B cell (primary cell): ENCODE data around the gene GNG13. TPM values are rescaled to one million over a fixed set of nuclear protein-coding genes. Genes with fewer than 3 reads are reported as not detected.

Experiments used
- ATAC-seq: fragments of 200-7000 bp; cut with Tn5 transposase; one replicate; pipeline ENCODE4 v1.10.0; 2021; ENCODE audit warnings: low read depth, mild to moderate bottlenecking, moderate number of reproducible peaks, moderate library complexity
- CTCF ChIA-PET: fragments of 350-600 bp; sonication (Branson Sonifier 250); formaldehyde crosslinking; loops from one replicate; lab custom pipeline; 2021; ENCODE audit warnings: antibody characterized with exemption, inconsistent platforms; lab: Charles Lee
- POLR2A ChIA-PET: fragments of 350-600 bp; sonication (Branson Sonifier 250); formaldehyde crosslinking; loops from one replicate; lab custom pipeline; 2021; ENCODE audit warnings: antibody characterized with exemption; lab: Charles Lee
- DNase-seq: peaks from one replicate; pipeline ENCODE4 v3.0.0; 2013
- H2AFZ ChIP-seq: 2 replicates; pipeline ENCODE4 v1.6.1; 2012; ENCODE audit warnings: mild to moderate bottlenecking, low read depth, low read length; ENCODE audit not compliant: insufficient read depth, poor library complexity, severe bottlenecking
- H3K27ac ChIP-seq, 2 donors: 1 replicate in 1 of 2; 2 replicates in 1 of 2; pipeline ENCODE4 v1.5.1; 2012 to 2013; ENCODE audit warnings: low read length in 2 of 2, mild to moderate bottlenecking in 2 of 2, moderate library complexity in 1 of 2
- H3K27me3 ChIP-seq, 4 experiments: fragments of 200-600 bp in 1 of 4; sonication (generic) in 1 of 4; replicated peaks in 1 of 4; 1 replicate in 2 of 4; 2 replicates in 2 of 4; pipeline versions ENCODE4 v1.6.1 to v1.7.0; 2013 to 2016; ENCODE audit warnings: low read length in 3 of 4, mild to moderate bottlenecking in 2 of 4, mixed read lengths in 1 of 4, moderate library complexity in 1 of 4; ENCODE audit not compliant: insufficient read depth in 4 of 4, control insufficient read depth in 3 of 4; ENCODE audit errors: control extremely low read depth in 1 of 4
- H3K36me3 ChIP-seq, 2 experiments: replicated peaks in 1 of 2; 1 replicate in 1 of 2; 2 replicates in 1 of 2; pipeline versions ENCODE4 v1.6.1 to v1.7.1; 2013; ENCODE audit warnings: low read length in 1 of 2; ENCODE audit not compliant: insufficient read depth in 2 of 2, control insufficient read depth in 1 of 2; ENCODE audit errors: control extremely low read depth in 1 of 2, extremely low read depth in 1 of 2
- H3K4me1 ChIP-seq, 2 donors: fragments of 200-600 bp in 1 of 2; sonication (generic) in 1 of 2; 1 replicate in 1 of 2; 2 replicates in 1 of 2; pipeline versions ENCODE4 v1.5.1 to v1.6.1; 2013 to 2017; ENCODE audit warnings: low read length in 2 of 2; ENCODE audit not compliant: control insufficient read depth in 2 of 2, insufficient read depth in 2 of 2
- H3K4me2 ChIP-seq: replicated peaks from 2 replicates; pipeline ENCODE3; 2012; ENCODE audit warnings: mild to moderate bottlenecking, low read depth, low read length; ENCODE audit not compliant: poor library complexity, severe bottlenecking
- H3K4me3 ChIP-seq, 5 experiments: fragments of 200-600 bp in 1 of 5; sonication (generic) in 1 of 5; 1 replicate in 3 of 5; 2 replicates in 2 of 5; pipeline versions ENCODE4 v1.5.1 to v1.7.0; 2011 to 2016; ENCODE audit warnings: low read length in 4 of 5, mild to moderate bottlenecking in 4 of 5, low read depth in 2 of 5, control low read depth in 1 of 5, moderate library complexity in 1 of 5; ENCODE audit not compliant: insufficient read depth in 1 of 5; ENCODE audit errors: control extremely low read depth in 1 of 5, extremely low read depth in 1 of 5
- H3K79me2 ChIP-seq: fragments of 200-600 bp; sonication (generic); one replicate; pipeline ENCODE4 v1.6.0; 2016; ENCODE audit warnings: low read length; ENCODE audit not compliant: control insufficient read depth, insufficient read depth
- H3K9ac ChIP-seq: fragments of 200-600 bp; sonication (generic); 2 replicates; pipeline ENCODE4 v1.6.1; 2017; ENCODE audit warnings: mild to moderate bottlenecking, low read length, moderate library complexity
- H3K9me3 ChIP-seq, 3 donors: one replicate each; pipeline versions ENCODE4 v1.6.1 to v1.7.1; 2013; ENCODE audit warnings: low read length in 2 of 3; ENCODE audit not compliant: control insufficient read depth in 2 of 3, insufficient read depth in 1 of 3; ENCODE audit errors: control extremely low read depth in 1 of 3
- H4K20me1 ChIP-seq: 2 replicates; pipeline ENCODE4 v1.6.0; 2012; ENCODE audit warnings: mild to moderate bottlenecking, low read length; ENCODE audit not compliant: insufficient read depth, control insufficient read depth, poor library complexity, severe bottlenecking
- H3K27ac Mint-ChIP-seq: one replicate; pipeline ENCODE4 v1.8.0; 2021; ENCODE audit warnings: mixed read lengths
- H3K27me3 Mint-ChIP-seq: one replicate; pipeline ENCODE4 v1.8.0; 2021; ENCODE audit warnings: mixed read lengths
- H3K4me1 Mint-ChIP-seq: one replicate; pipeline ENCODE4 v1.8.0; 2021; ENCODE audit warnings: mixed read lengths
- H3K4me3 Mint-ChIP-seq: one replicate; pipeline ENCODE4 v1.8.0; 2021; ENCODE audit warnings: mixed read lengths
- H3K9me3 Mint-ChIP-seq: one replicate; pipeline ENCODE4 v1.8.0; 2022; ENCODE audit warnings: mixed read lengths; ENCODE audit not compliant: insufficient read depth
- EZH2 ChIP-seq: IDR thresholded peaks from 2 replicates; pipeline ENCODE4 v1.6.1; 2012; ENCODE audit warnings: borderline replicate concordance, low read depth, mild to moderate bottlenecking, moderate library complexity, low read length; ENCODE audit not compliant: insufficient read depth, poor library complexity, severe bottlenecking
- WGBS: methylation state at CpG from one replicate; pipeline ENCODE4 v1.1.5; 2013; ENCODE audit warnings: missing lambda C conversion rate; ENCODE audit not compliant: insufficient coverage; 5-methylcytosine and 5-hydroxymethylcytosine counted together
- intact Hi-C: fragments of 100-400 bp; cut with micrococcal nuclease; formaldehyde crosslinking; loops from one replicate; pipeline ENCODE4 v1.10.0; 2022
- polyA plus RNA-seq: library from polyadenylated mRNA; depleted of rRNA; stranded (reverse); fragments of >200 nt; gene quantifications from 2 replicates; pipeline ENCODE4 v1.2.3, GENCODE V29; 2012
- total RNA-seq, 2 donors: library from RNA; stranded (reverse); fragments of 120-200 nt in 1 of 2; gene quantifications; 1 replicate in 1 of 2; 2 replicates in 1 of 2; pipeline versions ENCODE4 v1.2.3 to v1.2.4, GENCODE V29; 2013 to 2022
- TF ChIP-seq, protein P1 (sequence below): fragments of 200-600 bp; IDR thresholded peaks from one replicate; pipeline ENCODE4 v1.8.0; 2022; ENCODE audit warnings: antibody characterized with exemption, mild to moderate bottlenecking

Gene GNG13
- total and polyA plus RNA-seq, 2 donors (not counting 1 experiment from before 2014, with no cell fraction given): not detected

- DNase-seq (no peak), ATAC-seq (no peak)
- intact Hi-C loops: no loop called here
- H3K4me3 ChIP-seq: no peak overlapping the region
- CTCF ChIA-PET: no interaction called here
- no peaks in the 10 kb centered on the region for H3K9me3 Mint-ChIP-seq
- no peak overlapping the region for H2AFZ ChIP-seq
- H3K27ac ChIP-seq: no peak overlapping the region
- H3K4me3 Mint-ChIP-seq: no peak overlapping the region
- WGBS: 92% methylated on average over 18 of the region's 18 CpGs
- no peaks in the 10 kb centered on the region for H4K20me1 ChIP-seq
- H3K4me1 Mint-ChIP-seq: no peaks in the 10 kb centered on the region
- TF ChIP-seq, protein P1, sequence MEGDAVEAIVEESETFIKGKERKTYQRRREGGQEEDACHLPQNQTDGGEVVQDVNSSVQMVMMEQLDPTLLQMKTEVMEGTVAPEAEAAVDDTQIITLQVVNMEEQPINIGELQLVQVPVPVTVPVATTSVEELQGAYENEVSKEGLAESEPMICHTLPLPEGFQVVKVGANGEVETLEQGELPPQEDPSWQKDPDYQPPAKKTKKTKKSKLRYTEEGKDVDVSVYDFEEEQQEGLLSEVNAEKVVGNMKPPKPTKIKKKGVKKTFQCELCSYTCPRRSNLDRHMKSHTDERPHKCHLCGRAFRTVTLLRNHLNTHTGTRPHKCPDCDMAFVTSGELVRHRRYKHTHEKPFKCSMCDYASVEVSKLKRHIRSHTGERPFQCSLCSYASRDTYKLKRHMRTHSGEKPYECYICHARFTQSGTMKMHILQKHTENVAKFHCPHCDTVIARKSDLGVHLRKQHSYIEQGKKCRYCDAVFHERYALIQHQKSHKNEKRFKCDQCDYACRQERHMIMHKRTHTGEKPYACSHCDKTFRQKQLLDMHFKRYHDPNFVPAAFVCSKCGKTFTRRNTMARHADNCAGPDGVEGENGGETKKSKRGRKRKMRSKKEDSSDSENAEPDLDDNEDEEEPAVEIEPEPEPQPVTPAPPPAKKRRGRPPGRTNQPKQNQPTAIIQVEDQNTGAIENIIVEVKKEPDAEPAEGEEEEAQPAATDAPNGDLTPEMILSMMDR: no peak
- TF ChIP-seq EZH2: no peak
- H3K9me3 ChIP-seq: no peaks in the 10 kb centered on the region
- POLR2A ChIA-PET: no interaction called here
- no peak overlapping the region for H3K4me2 ChIP-seq
- H3K4me1 ChIP-seq: peaks cover 0 to 3% of the 10 kb centered on the region in 2 donors
- no peaks in the 10 kb centered on the region for H3K79me2 ChIP-seq
- H3K9ac ChIP-seq: no peak overlapping the region
- H3K36me3 ChIP-seq: no peaks in the 10 kb centered on the region
- H3K27ac Mint-ChIP-seq: no peak overlapping the region
- H3K27me3 ChIP-seq: peaks cover 0 to 15% (median under 1%) of the 10 kb centered on the region in 4 experiments
- peaks cover 4% of the 10 kb centered on the region for H3K27me3 Mint-ChIP-seq
These were observed 27.6 kb downstream of the GNG13 start for GRCh38 chr16:772959-773358.

DNA sequence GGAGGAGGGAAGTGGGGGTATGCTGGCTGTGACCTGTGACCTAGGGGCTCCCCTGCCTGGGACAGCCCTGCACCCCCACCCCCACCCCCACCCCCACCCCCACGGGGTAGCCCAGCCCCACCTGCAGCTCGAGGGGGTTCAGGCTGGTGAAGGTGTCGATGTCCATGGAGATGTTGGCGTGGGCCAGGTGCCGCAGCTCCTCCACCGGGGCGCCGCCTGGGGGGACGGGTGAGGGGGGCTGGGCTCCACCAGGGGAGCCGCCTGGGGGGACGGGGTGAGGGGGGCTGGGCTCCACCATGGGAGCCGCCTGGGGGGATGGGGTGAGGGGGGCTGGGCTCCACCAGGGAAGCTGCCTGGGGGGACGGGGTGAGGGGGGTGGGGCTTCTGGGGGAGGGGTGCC is 30.1 kb downstream of the GNG13 start:
- Histone ChIP-seq H3K27ac (no peak overlapping the region), H3K9ac (no peak overlapping the region), H3K27me3 (peaks cover 0 to 10% (median 0%) of the 10 kb centered on the region in 4 experiments), H3K36me3 (no peaks in the 10 kb centered on the region), H3K79me2 (no peaks in the 10 kb centered on the region), H3K4me3 (no peak overlapping the region), H3K4me2 (no peak overlapping the region), H4K20me1 (no peaks in the 10 kb centered on the region), H3K4me1 (peaks cover 0 to 3% of the 10 kb centered on the region in 2 donors), H3K9me3 (no peaks in the 10 kb centered on the region), H2AFZ (no peak overlapping the region)
- ChIA-PET CTCF (no interaction called here), POLR2A (no interaction called here)
- WGBS: 85% methylated on average over 4 of the region's 13 CpGs
- ATAC-seq (no peak), DNase-seq (no peak)
- Mint-ChIP-seq H3K4me3 (no peak overlapping the region), H3K27me3 (no peaks in the 10 kb centered on the region), H3K4me1 (no peaks in the 10 kb centered on the region), H3K27ac (no peak overlapping the region), H3K9me3 (no peaks in the 10 kb centered on the region)
- no peak for TF ChIP-seq EZH2
- TF ChIP-seq, protein P1: no peak
- intact Hi-C loops: no loop called here
